A673 (cell line): ENCODE results near the gene KLC3. TPM values are rescaled to one million over a fixed set of nuclear protein-coding genes. Genes with fewer than 3 reads are reported as not detected.

Experiments used
- BruUV-seq: library from RNA; stranded (reverse); fragments of 400-500 nt; replicated peaks from 2 replicates; lab custom pipeline; 2021; lab: Mats Ljungman, UMichigan
- CTCF ChIA-PET: fragments of 300-600 bp; sonication (Branson Sonifier 250); formaldehyde crosslinking; loops from one replicate; lab custom pipeline; 2022; ENCODE audit warnings: antibody characterized with exemption; lab: Charles Lee
- POLR2A ChIA-PET: fragments of 300-600 bp; sonication (Branson Sonifier 250); formaldehyde crosslinking; loops from one replicate; lab custom pipeline; 2022; ENCODE audit warnings: antibody characterized with exemption; ENCODE audit not compliant: low non-redundant PET; lab: Charles Lee
- DNase-seq: peaks from one replicate; pipeline ENCODE4 v3.0.0-alpha.2; 2015; ENCODE audit warnings: low spot score
- H3K27ac ChIP-seq: fragments of 200-600 bp; sonication (generic); 2 replicates; pipeline ENCODE4 v1.5.1; 2016; ENCODE audit warnings: mixed run types, low read depth, mild to moderate bottlenecking, mixed read lengths, antibody characterized with exemption, low read length; ENCODE audit not compliant: poor library complexity, severe bottlenecking
- H3K27me3 ChIP-seq: fragments of 200-600 bp; sonication (generic); replicated peaks from 2 replicates; pipeline ENCODE4 v1.6.1; 2017; ENCODE audit warnings: mixed run types, low read depth, mild to moderate bottlenecking, mixed read lengths, antibody characterized with exemption, low read length; ENCODE audit not compliant: insufficient read depth, poor library complexity
- H3K36me3 ChIP-seq: fragments of 200-600 bp; sonication (generic); 2 replicates; pipeline ENCODE4 v1.6.1; 2016; ENCODE audit warnings: mixed run types, mild to moderate bottlenecking, mixed read lengths, antibody characterized with exemption, low read length; ENCODE audit not compliant: insufficient read depth, poor library complexity, severe bottlenecking
- H3K4me1 ChIP-seq: fragments of 200-600 bp; sonication (generic); 2 replicates; pipeline ENCODE4 v1.6.1; 2017; ENCODE audit warnings: mixed run types, mild to moderate bottlenecking, mixed read lengths, antibody characterized with exemption, low read length; ENCODE audit not compliant: insufficient read depth, poor library complexity, severe bottlenecking
- H3K4me3 ChIP-seq: fragments of 200-600 bp; sonication (generic); 2 replicates; pipeline ENCODE4 v1.5.1; 2016; ENCODE audit warnings: low read depth, mixed run types, mild to moderate bottlenecking, mixed read lengths, low read length; ENCODE audit not compliant: poor library complexity, severe bottlenecking
- H3K9me3 ChIP-seq: fragments of 200-600 bp; sonication (generic); 2 replicates; pipeline ENCODE4 v1.6.1; 2016; ENCODE audit warnings: mixed run types, low read depth, mild to moderate bottlenecking, mixed read lengths, antibody characterized with exemption, low read length; ENCODE audit not compliant: poor library complexity, severe bottlenecking
- EZH2 ChIP-seq: fragments of 200-600 bp; sonication (generic); IDR thresholded peaks from 2 replicates; pipeline ENCODE4 v1.6.1; 2017; ENCODE audit warnings: borderline replicate concordance, low read depth, mild to moderate bottlenecking, mixed read lengths, antibody characterized with exemption, low read length; ENCODE audit not compliant: poor library complexity, severe bottlenecking
- intact Hi-C: fragments of 100-400 bp; cut with micrococcal nuclease; formaldehyde crosslinking; loops from one replicate; pipeline ENCODE4 v1.10.0; 2022; ENCODE audit not compliant: unreplicated experiment
- total RNA-seq: library from RNA; stranded (reverse); gene quantifications from 2 replicates; pipeline ENCODE4 v1.2.3, GENCODE V29; 2021
- TF ChIP-seq, protein P1 (sequence below): fragments of 300-800, 200-600 bp; sonication (generic); conservative IDR thresholded peaks from 2 replicates; pipeline ENCODE4 v1.5.1; 2017; ENCODE audit warnings: low read depth, mild to moderate bottlenecking, antibody characterized with exemption, low read length, moderate library complexity, mixed read lengths

Gene KLC3
- total RNA-seq, 1 experiment from 2014 or later = 0.49 TPM

DNA sequence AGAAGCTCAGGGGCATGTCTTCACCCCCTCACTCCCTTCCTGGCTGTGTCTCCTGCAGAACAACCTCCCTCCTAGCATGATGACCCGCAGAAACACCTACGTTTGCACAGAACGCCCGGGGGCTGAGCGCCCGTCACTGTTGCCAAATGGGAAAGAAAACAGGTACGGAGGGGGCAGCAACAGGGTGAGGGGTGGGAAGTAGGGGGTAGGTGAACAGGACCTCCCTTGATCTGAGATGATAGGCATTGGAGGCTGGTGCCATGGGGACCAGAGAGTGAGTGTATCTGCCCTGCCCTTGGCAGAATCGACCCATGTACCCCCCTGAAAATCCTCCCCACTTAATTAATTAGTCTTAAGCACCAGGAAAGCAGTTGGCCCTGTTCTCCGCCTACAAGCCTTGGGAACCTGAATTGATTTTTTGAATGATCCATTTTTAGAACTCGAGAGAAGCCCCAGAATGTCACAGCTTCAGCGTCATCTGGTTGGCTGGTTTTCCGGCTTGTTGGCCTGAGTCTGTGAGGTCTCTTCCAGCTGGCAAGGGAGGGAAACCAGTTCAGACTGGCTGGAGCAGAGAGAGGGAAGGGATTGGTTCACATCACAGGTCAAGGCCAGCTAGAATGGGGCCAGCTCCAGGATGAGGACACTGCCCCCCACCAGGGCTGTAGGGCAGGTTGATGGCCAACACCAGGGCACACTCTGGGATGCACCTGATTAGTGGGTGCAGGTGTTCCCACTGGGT lies 46.1 kb upstream of the KLC3 start:
- Histone ChIP-seq H3K9me3 (no peaks in the 10 kb centered on the region), H3K4me1 (no peaks in the 10 kb centered on the region), H3K36me3 (peaks cover 4% of the 10 kb centered on the region), H3K4me3 (no peak overlapping the region), H3K27ac (no peak overlapping the region), H3K27me3 (no peaks in the 10 kb centered on the region)
- CTCF ChIA-PET = interaction anchor here (0.5 kb wide), 1 partner anchor 45 kb away, joined by 3 read pairs; no protein-coding TSS in a partner anchor
- intact Hi-C loops = no loop called here
- TF ChIP-seq, protein P1, sequence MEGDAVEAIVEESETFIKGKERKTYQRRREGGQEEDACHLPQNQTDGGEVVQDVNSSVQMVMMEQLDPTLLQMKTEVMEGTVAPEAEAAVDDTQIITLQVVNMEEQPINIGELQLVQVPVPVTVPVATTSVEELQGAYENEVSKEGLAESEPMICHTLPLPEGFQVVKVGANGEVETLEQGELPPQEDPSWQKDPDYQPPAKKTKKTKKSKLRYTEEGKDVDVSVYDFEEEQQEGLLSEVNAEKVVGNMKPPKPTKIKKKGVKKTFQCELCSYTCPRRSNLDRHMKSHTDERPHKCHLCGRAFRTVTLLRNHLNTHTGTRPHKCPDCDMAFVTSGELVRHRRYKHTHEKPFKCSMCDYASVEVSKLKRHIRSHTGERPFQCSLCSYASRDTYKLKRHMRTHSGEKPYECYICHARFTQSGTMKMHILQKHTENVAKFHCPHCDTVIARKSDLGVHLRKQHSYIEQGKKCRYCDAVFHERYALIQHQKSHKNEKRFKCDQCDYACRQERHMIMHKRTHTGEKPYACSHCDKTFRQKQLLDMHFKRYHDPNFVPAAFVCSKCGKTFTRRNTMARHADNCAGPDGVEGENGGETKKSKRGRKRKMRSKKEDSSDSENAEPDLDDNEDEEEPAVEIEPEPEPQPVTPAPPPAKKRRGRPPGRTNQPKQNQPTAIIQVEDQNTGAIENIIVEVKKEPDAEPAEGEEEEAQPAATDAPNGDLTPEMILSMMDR = no peak
- no peak for TF ChIP-seq EZH2
- no peak for DNase-seq
- POLR2A ChIA-PET = no interaction called here
- BruUV-seq = no TSS peak

DNA sequence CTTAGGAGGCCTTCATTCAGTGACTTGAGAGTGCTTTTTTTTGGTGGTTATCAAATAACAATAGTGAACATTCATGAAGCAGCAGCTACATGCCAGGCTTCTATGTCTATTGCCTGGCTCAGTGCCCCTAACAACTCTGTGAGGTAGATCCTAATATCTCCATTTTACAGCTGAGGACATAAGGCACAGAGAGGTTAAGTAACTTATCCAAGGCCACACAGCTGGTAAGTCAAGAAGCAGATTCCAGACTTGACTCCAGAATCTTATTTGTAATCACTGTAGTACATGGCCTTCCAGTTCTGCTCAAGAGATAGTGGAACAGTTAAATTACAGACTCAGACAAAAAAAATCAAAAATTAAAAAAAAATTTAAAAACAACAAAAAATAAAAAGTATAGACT lies 44.7 kb upstream of the KLC3 start:
- TF ChIP-seq, protein P1 = no peak
- no peak for TF ChIP-seq EZH2
- no peak overlapping the region for H3K27ac ChIP-seq
- H3K36me3 ChIP-seq = peaks cover 3% of the 10 kb centered on the region
- no TSS peak for BruUV-seq
- CTCF ChIA-PET = no interaction called here
- H3K4me3 ChIP-seq = no peak overlapping the region
- intact Hi-C loops = no loop called here
- H3K4me1 ChIP-seq = no peaks in the 10 kb centered on the region
- POLR2A ChIA-PET = no interaction called here
- no peaks in the 10 kb centered on the region for H3K9me3 ChIP-seq
- no peaks in the 10 kb centered on the region for H3K27me3 ChIP-seq
- no peak for DNase-seq

DNA sequence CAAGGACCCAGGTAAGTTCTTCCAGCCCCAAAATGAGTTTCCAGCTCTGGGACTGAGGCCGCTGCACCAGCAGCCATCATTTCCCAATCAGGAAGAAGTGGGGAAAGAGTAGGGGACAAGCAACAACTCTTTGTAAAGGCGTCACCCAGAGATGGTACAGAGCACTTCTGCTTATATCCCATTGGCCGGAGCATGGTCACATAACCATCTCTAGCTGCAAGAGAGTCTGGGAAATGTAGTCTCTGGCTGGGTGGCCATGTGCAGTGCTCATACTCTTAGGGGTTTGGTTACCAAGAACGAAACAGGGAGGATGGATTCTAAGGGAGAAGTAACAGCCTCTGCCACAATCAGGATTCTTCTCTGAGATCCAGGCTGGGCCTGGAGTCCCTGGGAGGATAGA lies 44.2 kb upstream of the KLC3 start:
- DNase-seq = no peak
- BruUV-seq = no TSS peak
- Histone ChIP-seq H3K4me1 (no peaks in the 10 kb centered on the region), H3K27ac (no peak overlapping the region), H3K9me3 (no peaks in the 10 kb centered on the region), H3K4me3 (no peak overlapping the region), H3K27me3 (no peaks in the 10 kb centered on the region), H3K36me3 (no peaks in the 10 kb centered on the region)
- POLR2A ChIA-PET = no interaction called here
- CTCF ChIA-PET = no interaction called here
- intact Hi-C loops = no loop called here
- no peak for TF ChIP-seq EZH2
- TF ChIP-seq, protein P1 = no peak
